ENCODE data around the gene RDH11.

DNA sequence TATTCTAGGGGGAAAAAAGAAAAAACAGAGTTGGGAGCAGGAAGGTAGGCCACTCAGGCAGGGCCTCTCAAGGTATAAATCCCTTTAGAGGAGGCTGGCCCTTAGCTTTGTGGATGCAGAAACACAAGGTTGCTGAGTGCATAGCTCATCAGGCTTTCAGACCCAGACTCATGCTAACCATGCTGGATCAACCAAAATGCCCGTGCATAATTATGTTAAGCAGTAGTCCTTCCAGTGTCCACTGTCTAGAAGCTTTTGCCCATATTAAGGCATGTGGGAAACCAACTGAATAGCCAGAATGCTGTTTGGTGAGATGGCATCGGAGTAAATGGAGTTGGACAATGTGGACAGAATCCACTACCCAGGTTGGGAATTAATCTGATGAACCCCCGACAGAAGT is 56.9 kb downstream of the RDH11 start:
- TF ChIP-seq, protein P1, sequence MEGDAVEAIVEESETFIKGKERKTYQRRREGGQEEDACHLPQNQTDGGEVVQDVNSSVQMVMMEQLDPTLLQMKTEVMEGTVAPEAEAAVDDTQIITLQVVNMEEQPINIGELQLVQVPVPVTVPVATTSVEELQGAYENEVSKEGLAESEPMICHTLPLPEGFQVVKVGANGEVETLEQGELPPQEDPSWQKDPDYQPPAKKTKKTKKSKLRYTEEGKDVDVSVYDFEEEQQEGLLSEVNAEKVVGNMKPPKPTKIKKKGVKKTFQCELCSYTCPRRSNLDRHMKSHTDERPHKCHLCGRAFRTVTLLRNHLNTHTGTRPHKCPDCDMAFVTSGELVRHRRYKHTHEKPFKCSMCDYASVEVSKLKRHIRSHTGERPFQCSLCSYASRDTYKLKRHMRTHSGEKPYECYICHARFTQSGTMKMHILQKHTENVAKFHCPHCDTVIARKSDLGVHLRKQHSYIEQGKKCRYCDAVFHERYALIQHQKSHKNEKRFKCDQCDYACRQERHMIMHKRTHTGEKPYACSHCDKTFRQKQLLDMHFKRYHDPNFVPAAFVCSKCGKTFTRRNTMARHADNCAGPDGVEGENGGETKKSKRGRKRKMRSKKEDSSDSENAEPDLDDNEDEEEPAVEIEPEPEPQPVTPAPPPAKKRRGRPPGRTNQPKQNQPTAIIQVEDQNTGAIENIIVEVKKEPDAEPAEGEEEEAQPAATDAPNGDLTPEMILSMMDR (conservative IDR thresholded peaks at IDR 0.05; ENCODE audit: low read length), result no peak
- TF ChIP-seq EZH2phosphoT487 (IDR thresholded peaks at IDR 0.05; ENCODE audit: borderline replicate concordance, low read depth, low read length), result no peak

Measured in OCI-LY7 (cell line).